HG03025 (cell line): ENCODE measurements around the gene KCNAB2.

ENCODE experiments used
- ATAC-seq: cut with Tn5 transposase; IDR thresholded peaks from one replicate; pipeline ENCODE4 v1.9.1; 2021; ENCODE audit warnings: mild to moderate bottlenecking, moderate library complexity; ENCODE audit not compliant: unreplicated experiment, low FRiP score

KCNAB2 gene

DNA sequence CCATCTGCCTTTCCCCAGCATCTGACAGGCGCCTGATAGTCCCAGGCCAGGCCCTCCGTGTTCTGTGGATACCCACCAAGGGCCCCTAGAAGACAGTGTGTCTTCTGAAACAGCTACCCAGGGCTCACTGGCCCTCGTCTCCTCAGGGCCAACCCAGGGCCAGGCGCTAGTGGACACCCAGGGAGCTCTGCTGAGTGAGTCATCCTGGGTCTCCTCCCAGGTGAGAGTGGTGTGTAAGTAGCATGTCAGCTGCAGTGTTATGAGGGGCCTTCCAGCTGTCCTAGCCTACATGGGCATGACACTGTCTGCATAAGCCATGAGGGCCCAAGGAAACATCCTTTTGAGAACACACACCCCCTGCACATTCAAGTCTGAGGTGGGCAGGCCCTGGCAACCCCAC is 97.7 kb downstream of the KCNAB2 start:
- no peak for ATAC-seq

DNA sequence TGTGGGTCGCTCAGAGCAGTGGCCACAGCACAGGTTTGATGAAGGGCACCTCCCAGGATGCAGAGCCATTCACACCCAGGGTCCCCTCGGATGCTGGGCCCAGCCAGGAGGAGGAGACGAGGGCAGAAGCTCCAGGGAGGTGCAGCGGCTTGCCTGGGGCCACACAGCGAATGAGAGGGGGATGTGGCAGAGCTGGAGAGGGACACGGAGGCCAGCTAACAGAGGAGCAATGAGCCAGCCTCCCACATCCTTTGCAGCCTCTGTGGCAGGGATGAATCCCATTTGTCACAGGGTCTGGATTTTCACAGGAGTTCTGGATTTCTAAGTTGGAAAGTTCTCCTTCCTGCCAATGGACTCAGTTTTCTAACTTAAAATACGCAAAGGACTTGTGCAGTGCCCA is 98.5 kb downstream of the KCNAB2 start:
- no peak for ATAC-seq

- ATAC-seq: no peak
Measured at GRCh38 chr1:6144647-6145395, 99.1 kb downstream of the KCNAB2 start.

GRCh38 chr1:6145396-6145750 is 99.7 kb downstream of the KCNAB2 start:
- ATAC-seq: no peak

DNA sequence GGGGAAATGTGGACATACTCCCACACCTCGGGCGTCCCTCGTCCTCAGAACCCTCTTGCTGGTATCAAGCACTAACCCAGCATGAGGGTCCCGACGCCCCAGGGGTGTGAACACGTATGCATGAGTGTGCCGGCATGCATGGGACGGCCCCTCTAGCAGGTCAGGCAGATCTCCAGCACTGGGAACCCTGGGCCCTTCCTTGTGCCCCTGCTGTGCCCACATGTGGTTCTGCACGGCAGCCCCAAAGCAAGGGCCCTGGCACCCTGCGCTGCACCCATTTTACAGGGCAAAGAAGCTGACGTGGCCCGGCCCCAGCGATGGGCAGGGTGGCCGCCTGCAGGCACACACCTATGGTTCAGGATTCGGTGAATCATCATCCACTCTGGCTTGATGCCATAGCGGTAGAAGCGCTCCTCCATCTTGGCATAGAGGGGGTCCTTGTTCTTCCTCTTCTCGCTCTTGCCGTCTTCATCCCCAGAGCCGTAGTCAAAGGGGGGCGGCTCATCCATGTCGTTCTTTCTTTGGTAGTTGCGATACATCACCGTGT is 100.2 kb downstream of the KCNAB2 start:
- no peak for ATAC-seq

- ATAC-seq: no peak
Measured at GRCh38 chr1:6148497-6149241, 103.0 kb downstream of the KCNAB2 start.

DNA sequence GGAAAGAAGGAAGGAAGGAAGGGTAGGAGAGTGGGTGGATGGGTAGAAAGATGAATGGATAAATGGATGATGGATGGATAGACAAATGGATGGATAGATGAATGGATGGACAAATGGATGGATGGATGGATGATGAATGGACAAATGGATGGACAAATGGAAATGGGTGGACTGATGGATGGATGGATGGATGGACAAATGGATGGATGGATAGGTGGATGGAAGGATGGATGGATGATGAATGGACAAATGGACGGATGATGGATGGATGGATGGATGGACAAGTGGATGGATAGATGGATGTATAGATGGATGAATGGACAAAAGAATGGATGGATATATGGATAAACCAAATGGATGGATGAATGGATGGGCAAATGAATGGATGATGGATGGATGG is 103.9 kb downstream of the KCNAB2 start:
- ATAC-seq: no peak

- ATAC-seq: no peak
Measured at GRCh38 chr1:6150006-6150938, 104.6 kb downstream of the KCNAB2 start.
